A549 (cell line): ENCODE data around the gene EXOC7.

ENCODE experiments used
- CEBPB ChIP-seq, 2 experiments: fragments of >200 bp in 1 of 2; sonication (Bioruptor Twin) in 1 of 2; formaldehyde crosslinking in 1 of 2; IDR thresholded peaks; 2 replicates each; pipeline ENCODE4 v1.6.1; 2012 to 2016
- CTCF ChIP-seq: fragments of >200 bp; sonication (Bioruptor Twin); formaldehyde crosslinking; IDR thresholded peaks from 3 replicates; pipeline ENCODE4 v1.5.1; 2016
- HOXA7 ChIP-seq: fragments of 250-450 bp; sonication (Bioruptor Pico); IDR thresholded peaks from 2 replicates; pipeline ENCODE4 v1.5.0; 2020; ENCODE audit warnings: mild to moderate bottlenecking, moderate library complexity
- MAFK ChIP-seq: fragments of 450-650 bp; IDR thresholded peaks from 2 replicates; pipeline ENCODE4 v1.6.1; 2014; ENCODE audit not compliant: partially characterized antibody
- MAX ChIP-seq: IDR thresholded peaks from 2 replicates; pipeline ENCODE4 v1.6.1; 2012
- POLR2A ChIP-seq: IDR thresholded peaks from 2 replicates; pipeline ENCODE4 v1.6.1; 2012; ENCODE audit warnings: mild to moderate bottlenecking, low read length
- SMC3 ChIP-seq: fragments of >200 bp; sonication (Bioruptor Twin); formaldehyde crosslinking; IDR thresholded peaks from 3 replicates; pipeline ENCODE4 v1.6.1; 2018; ENCODE audit warnings: inconsistent platforms
- SREBF2 ChIP-seq: fragments of 450-650 bp; IDR thresholded peaks from 2 replicates; pipeline ENCODE4 v1.6.1; 2014; ENCODE audit warnings: mild to moderate bottlenecking, moderate library complexity
- ZFP36 ChIP-seq: fragments of 450-650 bp; IDR thresholded peaks from 2 replicates; pipeline ENCODE4 v1.6.1; 2014; ENCODE audit warnings: borderline replicate concordance; ENCODE audit not compliant: partially characterized antibody

- TF ChIP-seq SREBF2 (no peak), CTCF (no peak), HOXA7 (CRISPR knock-in tag) (no peak), POLR2A (no peak), ZFP36 (no peak), MAFK (no peak), MAX (no peak), CEBPB (IDR thresholded peaks at IDR 0.05) (no peak), SMC3 (no peak)
These were observed 26.6 kb downstream of the EXOC7 start for GRCh38 chr17:76076765-76077583.
